Hepatocyte (in vitro differentiated cells): ENCODE measurements around the gene LLGL2. TPM values are rescaled to one million over a fixed set of nuclear protein-coding genes. Genes with fewer than 3 reads are reported as not detected.
A peak's percentile ranks its signal among the peaks of the same experiment; 100 is the strongest.
"Not testable (repeated sequence)": the region's sequence is repeated elsewhere in the genome, so short reads cannot be mapped to it uniquely, and the experiment has no call there.

Experiments used
- DNase-seq: peaks from one replicate; pipeline ENCODE4 v3.0.0-alpha.2; 2016; ENCODE audit warnings: low spot score
- H2AFZ ChIP-seq: fragments of 200-600 bp; sonication (generic); 2 replicates; pipeline ENCODE4 v1.6.0; 2016; ENCODE audit warnings: antibody characterized with exemption, mild to moderate bottlenecking
- H3K27ac ChIP-seq: fragments of 200-600 bp; sonication (generic); 2 replicates; pipeline ENCODE4 v1.5.1; 2016; ENCODE audit warnings: mild to moderate bottlenecking
- H3K27me3 ChIP-seq: fragments of 200-600 bp; sonication (generic); 2 replicates; pipeline ENCODE4 v1.6.1; 2016
- H3K36me3 ChIP-seq: fragments of 200-600 bp; sonication (generic); replicated peaks from 2 replicates; pipeline ENCODE4 v1.5.1; 2016; ENCODE audit warnings: low read depth; ENCODE audit not compliant: insufficient read depth
- H3K4me1 ChIP-seq: fragments of 200-600 bp; sonication (generic); 2 replicates; pipeline ENCODE4 v1.5.1; 2016; ENCODE audit warnings: mild to moderate bottlenecking, moderate library complexity; ENCODE audit not compliant: insufficient read depth
- H3K4me2 ChIP-seq: fragments of 200-600 bp; sonication (generic); 2 replicates; pipeline ENCODE4 v1.6.0; 2016
- H3K4me3 ChIP-seq: fragments of 200-600 bp; sonication (generic); 2 replicates; pipeline ENCODE4 v1.5.1; 2016; ENCODE audit warnings: mild to moderate bottlenecking
- H3K79me2 ChIP-seq: fragments of 200-600 bp; sonication (generic); 2 replicates; pipeline ENCODE4 v1.6.0; 2017; ENCODE audit warnings: mild to moderate bottlenecking
- H3K9me2 ChIP-seq: fragments of 200-600 bp; sonication (generic); replicated peaks from 2 replicates; pipeline ENCODE4 v1.6.0; 2017; ENCODE audit warnings: mild to moderate bottlenecking; ENCODE audit not compliant: insufficient read depth
- H3K9me3 ChIP-seq: fragments of 200-600 bp; sonication (generic); 2 replicates; pipeline ENCODE4 v1.5.1; 2016; ENCODE audit warnings: low read depth, mild to moderate bottlenecking
- H4K20me1 ChIP-seq: fragments of 200-600 bp; sonication (generic); 2 replicates; pipeline ENCODE4 v1.6.0; 2016; ENCODE audit warnings: mild to moderate bottlenecking; ENCODE audit not compliant: insufficient read depth, poor library complexity, severe bottlenecking
- CTCF ChIP-seq: fragments of 200-600 bp; sonication (generic); IDR thresholded peaks from 2 replicates; pipeline ENCODE4 v1.5.1; 2016; ENCODE audit warnings: antibody characterized with exemption, mild to moderate bottlenecking; ENCODE audit not compliant: poor library complexity
- EZH2 ChIP-seq: fragments of 200-600 bp; sonication (generic); IDR thresholded peaks from 2 replicates; pipeline ENCODE4 v1.6.1; 2016; ENCODE audit warnings: antibody characterized with exemption, mild to moderate bottlenecking, borderline replicate concordance
- EZH2phosphoT487 ChIP-seq: fragments of 200-600 bp; sonication (generic); IDR thresholded peaks from one replicate; pipeline ENCODE4 v1.6.1; 2018; ENCODE audit warnings: antibody characterized with exemption, mild to moderate bottlenecking, low read depth, moderate library complexity; ENCODE audit not compliant: unreplicated experiment, severe bottlenecking
- WGBS: methylation state at CpG from one replicate; pipeline ENCODE4 v1.1.6; 2016; ENCODE audit warnings: low lambda C conversion rate; ENCODE audit errors: missing lambda C conversion rate; 5-methylcytosine and 5-hydroxymethylcytosine counted together
- polyA plus RNA-seq: library from polyadenylated mRNA; unstranded; fragments of >200 nt; fragmentation: Nextera tagmentation; extraction: Ambion mirVana; gene quantifications from 2 replicates; pipeline ENCODE4 v1.2.1, GENCODE V29; 2016
- total RNA-seq: library from RNA; depleted of rRNA; stranded (reverse); fragments of >200 nt; gene quantifications from 2 replicates; pipeline ENCODE4 v1.2.3, GENCODE V29; 2014

The LLGL2 gene
- total and polyA plus RNA-seq, 2 experiments from 2014 or later, result 81.8 to 154 TPM

GRCh38 chr17:75575197-75575596 lies 49.7 kb downstream of the LLGL2 start:
- Histone ChIP-seq H3K27me3 (no peaks in the 10 kb centered on the region), H3K79me2 (no peaks in the 10 kb centered on the region), H3K9me3 (no peaks in the 10 kb centered on the region), H3K4me3 (no peak overlapping the region), H4K20me1 (no peaks in the 10 kb centered on the region), H2AFZ (no peak overlapping the region), H3K27ac (no peak overlapping the region), H3K4me1 (no peaks in the 10 kb centered on the region), H3K36me3 (no peaks in the 10 kb centered on the region), H3K9me2 (no peaks in the 10 kb centered on the region), H3K4me2 (no peak overlapping the region)
- 93% methylated on average over 10 of the region's 10 CpGs for WGBS
- peak; percentile 3 for DNase-seq
- no peak for TF ChIP-seq EZH2
- TF ChIP-seq EZH2phosphoT487, result no peak
- no peak for TF ChIP-seq CTCF

GRCh38 chr17:75575728-75576127 lies 50.2 kb downstream of the LLGL2 start:
- Histone ChIP-seq H3K36me3 (no peaks in the 10 kb centered on the region), H3K27me3 (no peaks in the 10 kb centered on the region), H3K9me2 (no peaks in the 10 kb centered on the region), H2AFZ (no peak overlapping the region), H4K20me1 (no peaks in the 10 kb centered on the region), H3K4me3 (no peak overlapping the region), H3K4me2 (no peak overlapping the region), H3K27ac (peak overlapping the region; percentile 46), H3K79me2 (no peaks in the 10 kb centered on the region), H3K9me3 (no peaks in the 10 kb centered on the region), H3K4me1 (no peaks in the 10 kb centered on the region)
- peak; percentile 5 for DNase-seq
- 78% methylated on average over 11 of the region's 11 CpGs for WGBS
- no peak for TF ChIP-seq CTCF
- no peak for TF ChIP-seq EZH2
- TF ChIP-seq EZH2phosphoT487, result no peak

- Histone ChIP-seq H3K27ac (peak overlapping the region; percentile 87), H3K4me1 (no peaks in the 10 kb centered on the region), H3K79me2 (no peaks in the 10 kb centered on the region), H3K4me3 (no peak overlapping the region), H3K4me2 (no peak overlapping the region), H3K9me3 (no peaks in the 10 kb centered on the region), H3K9me2 (no peaks in the 10 kb centered on the region), H3K36me3 (no peaks in the 10 kb centered on the region), H4K20me1 (no peaks in the 10 kb centered on the region), H3K27me3 (no peaks in the 10 kb centered on the region), H2AFZ (no peak overlapping the region)
- DNase-seq, result peak; percentile 35
- TF ChIP-seq EZH2phosphoT487 (no peak), EZH2 (no peak), CTCF (no peak)
- WGBS, result 58% methylated on average over 14 of the region's 15 CpGs
Measured at GRCh38 chr17:75576661-75577060, 51.2 kb downstream of the LLGL2 start.

- H3K4me2 ChIP-seq, H3K9me2 ChIP-seq, H3K27me3 ChIP-seq, H3K4me1 ChIP-seq, DNase-seq, H3K4me3 ChIP-seq, H2AFZ ChIP-seq, H3K36me3 ChIP-seq, H3K27ac ChIP-seq, H4K20me1 ChIP-seq, H3K9me3 ChIP-seq, H3K79me2 ChIP-seq: not testable (repeated sequence)
- WGBS, result 92% methylated on average over 23 of the region's 23 CpGs
Measured at GRCh38 chr17:75581121-75581725, 55.7 kb downstream of the LLGL2 start.

- H3K4me1 ChIP-seq, result peaks cover 10% of the 10 kb centered on the region
- DNase-seq, H3K36me3 ChIP-seq, H3K79me2 ChIP-seq, H3K27ac ChIP-seq, H4K20me1 ChIP-seq, H3K27me3 ChIP-seq, H3K4me2 ChIP-seq, H3K9me2 ChIP-seq, H3K9me3 ChIP-seq, H2AFZ ChIP-seq, H3K4me3 ChIP-seq: not testable (repeated sequence)
- WGBS, result 91% methylated on average over 6 of the region's 6 CpGs
Measured at GRCh38 chr17:75583197-75583596, 57.7 kb downstream of the LLGL2 start.
